OCI-LY3 (cell line): ENCODE results near the gene IQSEC1.

ENCODE experiments used
- CTCF ChIP-seq: fragments of 200-600, 300-600 bp; sonication (generic); IDR thresholded peaks from 2 replicates; pipeline ENCODE4 v1.5.1; 2014; ENCODE audit warnings: antibody characterized with exemption, low read length, low read depth
- EZH2phosphoT487 ChIP-seq: fragments of 200-600 bp; shearing (Covaris generic); IDR thresholded peaks from 2 replicates; pipeline ENCODE4 v1.6.1; 2018; ENCODE audit warnings: antibody characterized with exemption, mixed run types, low read depth

- TF ChIP-seq CTCF (no peak), EZH2phosphoT487 (no peak)
Observed at GRCh38 chr3:13102386-13103345, 29.4 kb upstream of the IQSEC1 start.
